Erythroblast (primary cell): ENCODE results near the gene MAP3K4.

Source experiments
- DNase-seq, 2 experiments: peaks; one replicate each; lab custom pipeline; 2025; lab: John Stamatoyannopoulos, UW
- GATA1 ChIP-seq: IDR thresholded peaks from 2 replicates; pipeline ENCODE4 v1.6.1; 2011; ENCODE audit warnings: low read depth, mild to moderate bottlenecking, control low read depth, low read length, moderate library complexity
- POLR2A ChIP-seq: IDR thresholded peaks from 2 replicates; pipeline ENCODE4 v1.6.1; 2011; ENCODE audit warnings: mild to moderate bottlenecking, low read length

Gene MAP3K4, protein sequence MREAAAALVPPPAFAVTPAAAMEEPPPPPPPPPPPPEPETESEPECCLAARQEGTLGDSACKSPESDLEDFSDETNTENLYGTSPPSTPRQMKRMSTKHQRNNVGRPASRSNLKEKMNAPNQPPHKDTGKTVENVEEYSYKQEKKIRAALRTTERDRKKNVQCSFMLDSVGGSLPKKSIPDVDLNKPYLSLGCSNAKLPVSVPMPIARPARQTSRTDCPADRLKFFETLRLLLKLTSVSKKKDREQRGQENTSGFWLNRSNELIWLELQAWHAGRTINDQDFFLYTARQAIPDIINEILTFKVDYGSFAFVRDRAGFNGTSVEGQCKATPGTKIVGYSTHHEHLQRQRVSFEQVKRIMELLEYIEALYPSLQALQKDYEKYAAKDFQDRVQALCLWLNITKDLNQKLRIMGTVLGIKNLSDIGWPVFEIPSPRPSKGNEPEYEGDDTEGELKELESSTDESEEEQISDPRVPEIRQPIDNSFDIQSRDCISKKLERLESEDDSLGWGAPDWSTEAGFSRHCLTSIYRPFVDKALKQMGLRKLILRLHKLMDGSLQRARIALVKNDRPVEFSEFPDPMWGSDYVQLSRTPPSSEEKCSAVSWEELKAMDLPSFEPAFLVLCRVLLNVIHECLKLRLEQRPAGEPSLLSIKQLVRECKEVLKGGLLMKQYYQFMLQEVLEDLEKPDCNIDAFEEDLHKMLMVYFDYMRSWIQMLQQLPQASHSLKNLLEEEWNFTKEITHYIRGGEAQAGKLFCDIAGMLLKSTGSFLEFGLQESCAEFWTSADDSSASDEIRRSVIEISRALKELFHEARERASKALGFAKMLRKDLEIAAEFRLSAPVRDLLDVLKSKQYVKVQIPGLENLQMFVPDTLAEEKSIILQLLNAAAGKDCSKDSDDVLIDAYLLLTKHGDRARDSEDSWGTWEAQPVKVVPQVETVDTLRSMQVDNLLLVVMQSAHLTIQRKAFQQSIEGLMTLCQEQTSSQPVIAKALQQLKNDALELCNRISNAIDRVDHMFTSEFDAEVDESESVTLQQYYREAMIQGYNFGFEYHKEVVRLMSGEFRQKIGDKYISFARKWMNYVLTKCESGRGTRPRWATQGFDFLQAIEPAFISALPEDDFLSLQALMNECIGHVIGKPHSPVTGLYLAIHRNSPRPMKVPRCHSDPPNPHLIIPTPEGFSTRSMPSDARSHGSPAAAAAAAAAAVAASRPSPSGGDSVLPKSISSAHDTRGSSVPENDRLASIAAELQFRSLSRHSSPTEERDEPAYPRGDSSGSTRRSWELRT (N-terminal part only)

GRCh38 chr6:160991406-160992060, at the start of gene MAP3K4:
Gene MAP3K4, plus strand, starts transcription at chr6:160991769. Its CDS starts 163 bp downstream, at chr6:160991932.
- TF ChIP-seq GATA1 (no peak), POLR2A (peak; percentile 45)
- DNase-seq, result peak; percentile 90 to 94

- DNase-seq, result no peak
- TF ChIP-seq GATA1 (no peak), POLR2A (no peak)
Measured at GRCh38 chr6:160943997-160944396, 47.6 kb upstream of the MAP3K4 start.

DNA sequence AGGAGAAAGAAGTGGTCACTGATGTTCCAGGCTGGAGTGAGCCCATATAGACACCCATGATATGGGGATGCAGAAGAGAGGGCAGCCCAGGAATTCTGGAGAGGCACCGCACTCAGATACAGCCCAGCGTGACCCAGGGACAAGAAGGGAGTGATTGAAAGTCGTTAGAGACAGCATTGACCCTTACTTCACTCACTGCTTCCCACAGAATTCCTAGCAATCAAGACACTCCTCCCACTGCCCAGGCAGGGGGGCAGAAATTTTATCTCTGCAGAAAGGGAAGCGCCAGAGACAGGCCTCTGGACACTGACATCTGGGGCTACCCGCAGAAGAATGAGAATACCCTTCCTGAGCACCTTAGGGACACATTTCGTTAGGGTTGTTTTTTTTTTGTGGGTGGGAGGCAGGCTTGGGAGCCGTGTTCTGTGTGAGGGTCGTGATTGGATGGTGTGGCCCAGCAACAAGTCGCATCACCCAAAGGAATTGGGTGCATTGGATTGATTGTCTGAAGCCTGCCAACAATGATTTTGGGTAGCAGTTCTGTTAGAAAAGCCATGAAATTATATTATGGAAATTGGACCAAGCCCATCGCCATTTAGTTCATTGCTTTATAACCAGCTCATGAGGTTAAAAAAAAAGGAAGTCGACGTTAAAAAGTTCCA, 45.9 kb upstream of the MAP3K4 start:
- no peak for TF ChIP-seq GATA1
- no peak for TF ChIP-seq POLR2A
- DNase-seq, result no peak

- DNase-seq, result no peak
- no peak for TF ChIP-seq GATA1
- no peak for TF ChIP-seq POLR2A
Measured at GRCh38 chr6:160949531-160949930, 42.0 kb upstream of the MAP3K4 start.

DNA sequence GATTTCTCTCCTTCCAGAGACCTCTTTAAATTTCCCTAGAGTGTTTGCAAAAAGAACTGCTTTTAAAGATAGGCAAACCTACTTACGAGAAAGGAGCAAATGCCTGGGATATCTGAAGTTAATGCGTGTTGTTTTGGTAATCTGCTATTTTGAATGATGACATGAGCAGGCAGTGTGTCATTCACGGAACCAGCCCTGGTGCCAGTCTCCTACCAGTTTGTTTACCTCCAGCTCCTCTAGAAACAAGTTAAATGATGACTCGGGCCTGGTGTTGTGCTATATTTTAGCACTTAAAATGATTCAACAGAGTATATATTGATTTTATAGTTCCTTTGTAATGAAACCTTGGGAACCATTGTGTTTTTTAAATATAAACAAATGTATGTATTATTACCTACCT, 41.1 kb upstream of the MAP3K4 start:
- TF ChIP-seq POLR2A (no peak), GATA1 (no peak)
- DNase-seq, result no peak

GRCh38 chr6:160951187-160952030, 40.2 kb upstream of the MAP3K4 start:
- DNase-seq, result peak in 1 of 2 experiments; percentile 17
- no peak for TF ChIP-seq POLR2A
- no peak for TF ChIP-seq GATA1

DNA sequence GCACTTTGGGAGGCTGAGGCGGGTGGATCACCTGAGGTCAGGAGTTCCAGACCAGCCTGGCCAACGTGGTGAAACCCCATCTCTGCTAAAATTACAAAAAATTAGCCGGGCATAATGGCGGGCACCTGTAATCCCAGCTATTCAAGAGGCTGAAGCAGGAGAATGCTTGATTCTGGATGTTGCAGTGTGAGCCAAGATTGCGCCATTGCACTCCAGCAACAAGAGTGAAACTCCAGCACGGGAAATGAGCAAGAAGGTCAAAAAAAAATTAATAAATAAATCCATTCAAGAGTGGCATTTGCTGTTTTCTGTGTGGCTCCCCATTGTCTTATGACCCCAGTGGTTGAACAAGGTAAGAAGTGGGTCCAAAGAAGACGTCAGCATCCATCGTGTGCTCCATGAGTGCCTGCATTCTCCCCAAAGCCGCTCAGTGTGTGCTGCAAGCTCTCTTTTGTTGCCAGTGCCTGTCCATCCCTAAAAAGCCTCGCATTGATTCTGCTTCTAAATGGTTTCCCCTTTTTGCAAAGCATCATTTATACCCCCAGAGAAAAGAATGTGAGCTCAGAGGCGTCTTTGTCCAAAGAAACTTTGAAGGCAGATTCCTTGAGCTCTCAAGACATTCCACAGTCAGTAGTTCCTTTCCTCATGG, 38.8 kb upstream of the MAP3K4 start:
- TF ChIP-seq POLR2A, result no peak
- no peak for TF ChIP-seq GATA1
- no peak for DNase-seq

GRCh38 chr6:160955508-160956295, 35.9 kb upstream of the MAP3K4 start:
- TF ChIP-seq POLR2A (no peak), GATA1 (no peak)
- DNase-seq, result peak; percentile 9 to 68

GRCh38 chr6:160956300-160957035, 35.1 kb upstream of the MAP3K4 start:
- TF ChIP-seq POLR2A, result no peak
- no peak for TF ChIP-seq GATA1
- no peak for DNase-seq
